Esophagus muscularis mucosa (tissue), 4 donors: ENCODE results near the gene FAM20A.

ENCODE experiments used
- EP300 ChIP-seq: sonication (generic); formaldehyde crosslinking; IDR thresholded peaks from one replicate; pipeline ENCODE4 v1.6.1; 2017; ENCODE audit warnings: antibody characterized with exemption
- POLR2A ChIP-seq: fragments of 450-650 bp; IDR thresholded peaks from one replicate; pipeline ENCODE4 v1.6.1; 2017; ENCODE audit warnings: antibody characterized with exemption, moderate library complexity, mild to moderate bottlenecking, low read depth
- TF ChIP-seq, protein P1 (sequence below), 3 experiments: fragments of 200-600 bp in 2 of 3; fragments of 450-650 bp in 1 of 3; sonication (generic) in 2 of 3; IDR thresholded peaks; one replicate each; pipeline ENCODE4 v1.5.1; 2017 to 2019; ENCODE audit warnings: antibody characterized with exemption in 3 of 3, mild to moderate bottlenecking in 2 of 3, moderate library complexity in 1 of 3

- TF ChIP-seq, protein P1, sequence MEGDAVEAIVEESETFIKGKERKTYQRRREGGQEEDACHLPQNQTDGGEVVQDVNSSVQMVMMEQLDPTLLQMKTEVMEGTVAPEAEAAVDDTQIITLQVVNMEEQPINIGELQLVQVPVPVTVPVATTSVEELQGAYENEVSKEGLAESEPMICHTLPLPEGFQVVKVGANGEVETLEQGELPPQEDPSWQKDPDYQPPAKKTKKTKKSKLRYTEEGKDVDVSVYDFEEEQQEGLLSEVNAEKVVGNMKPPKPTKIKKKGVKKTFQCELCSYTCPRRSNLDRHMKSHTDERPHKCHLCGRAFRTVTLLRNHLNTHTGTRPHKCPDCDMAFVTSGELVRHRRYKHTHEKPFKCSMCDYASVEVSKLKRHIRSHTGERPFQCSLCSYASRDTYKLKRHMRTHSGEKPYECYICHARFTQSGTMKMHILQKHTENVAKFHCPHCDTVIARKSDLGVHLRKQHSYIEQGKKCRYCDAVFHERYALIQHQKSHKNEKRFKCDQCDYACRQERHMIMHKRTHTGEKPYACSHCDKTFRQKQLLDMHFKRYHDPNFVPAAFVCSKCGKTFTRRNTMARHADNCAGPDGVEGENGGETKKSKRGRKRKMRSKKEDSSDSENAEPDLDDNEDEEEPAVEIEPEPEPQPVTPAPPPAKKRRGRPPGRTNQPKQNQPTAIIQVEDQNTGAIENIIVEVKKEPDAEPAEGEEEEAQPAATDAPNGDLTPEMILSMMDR (IDR thresholded peaks at IDR 0.05), result no peak
- TF ChIP-seq POLR2A, result no peak
- TF ChIP-seq EP300, result no peak
Measured at GRCh38 chr17:68556551-68556950, 44.6 kb downstream of the FAM20A start.
